WI38 (cell line): ENCODE data around the gene SLC34A3.
A peak's percentile ranks its signal among the peaks of the same experiment; 100 is the strongest.

Source experiments
- H3K4me3 ChIP-seq: 2 replicates; pipeline ENCODE4 v1.5.1; 2011; ENCODE audit warnings: low read depth, mild to moderate bottlenecking, control low read depth, low read length
- TF ChIP-seq, protein P1 (sequence below): IDR thresholded peaks from 2 replicates; pipeline ENCODE4 v1.5.1; 2012; ENCODE audit warnings: low read depth, mild to moderate bottlenecking, control low read depth, low read length

The SLC34A3 gene

DNA sequence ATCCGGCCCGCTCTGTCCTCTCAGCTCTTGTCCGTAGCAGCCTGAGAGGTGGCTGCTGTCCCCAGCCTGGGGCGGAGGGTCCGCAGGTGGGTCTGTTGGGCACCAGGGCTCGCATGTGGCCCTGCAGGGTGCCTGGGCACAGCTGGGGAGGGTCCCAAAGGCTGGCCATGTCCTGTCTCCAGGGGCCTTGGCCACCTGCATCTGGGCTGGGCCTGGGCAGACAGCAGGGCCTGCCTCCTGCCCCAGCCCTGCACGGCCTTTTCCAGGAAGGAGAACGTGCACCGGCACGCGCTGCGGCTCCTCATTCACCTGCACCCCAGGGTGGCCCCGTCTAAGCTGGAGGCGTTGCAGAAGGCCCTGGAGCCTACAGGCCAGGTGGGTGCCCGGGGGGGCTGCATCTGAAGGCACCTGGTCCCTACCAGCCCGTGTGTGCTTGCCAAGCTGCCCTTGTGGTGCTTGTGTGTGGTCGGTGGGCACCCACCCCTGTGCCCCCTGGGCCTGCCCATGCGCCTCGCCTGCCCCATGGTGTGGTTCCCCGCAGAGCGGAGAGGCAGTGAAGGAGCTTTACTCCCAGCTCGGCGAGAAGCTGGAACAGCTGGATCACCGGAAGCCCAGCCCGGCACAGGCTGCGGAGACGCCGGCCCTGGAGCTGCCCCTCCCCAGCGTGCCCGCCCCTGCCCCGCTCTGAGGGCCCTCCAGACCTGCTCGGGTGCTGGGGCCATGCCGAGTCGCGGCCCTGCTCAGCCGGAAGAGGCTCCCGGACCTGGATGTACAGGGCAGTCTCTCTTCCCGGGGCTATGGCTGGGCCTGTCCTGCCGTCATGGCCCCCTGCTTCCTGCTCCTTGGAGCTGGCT is 41.8 kb downstream of the SLC34A3 start:
- TF ChIP-seq, protein P1, sequence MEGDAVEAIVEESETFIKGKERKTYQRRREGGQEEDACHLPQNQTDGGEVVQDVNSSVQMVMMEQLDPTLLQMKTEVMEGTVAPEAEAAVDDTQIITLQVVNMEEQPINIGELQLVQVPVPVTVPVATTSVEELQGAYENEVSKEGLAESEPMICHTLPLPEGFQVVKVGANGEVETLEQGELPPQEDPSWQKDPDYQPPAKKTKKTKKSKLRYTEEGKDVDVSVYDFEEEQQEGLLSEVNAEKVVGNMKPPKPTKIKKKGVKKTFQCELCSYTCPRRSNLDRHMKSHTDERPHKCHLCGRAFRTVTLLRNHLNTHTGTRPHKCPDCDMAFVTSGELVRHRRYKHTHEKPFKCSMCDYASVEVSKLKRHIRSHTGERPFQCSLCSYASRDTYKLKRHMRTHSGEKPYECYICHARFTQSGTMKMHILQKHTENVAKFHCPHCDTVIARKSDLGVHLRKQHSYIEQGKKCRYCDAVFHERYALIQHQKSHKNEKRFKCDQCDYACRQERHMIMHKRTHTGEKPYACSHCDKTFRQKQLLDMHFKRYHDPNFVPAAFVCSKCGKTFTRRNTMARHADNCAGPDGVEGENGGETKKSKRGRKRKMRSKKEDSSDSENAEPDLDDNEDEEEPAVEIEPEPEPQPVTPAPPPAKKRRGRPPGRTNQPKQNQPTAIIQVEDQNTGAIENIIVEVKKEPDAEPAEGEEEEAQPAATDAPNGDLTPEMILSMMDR, result no peak
- no peak overlapping the region for H3K4me3 ChIP-seq

DNA sequence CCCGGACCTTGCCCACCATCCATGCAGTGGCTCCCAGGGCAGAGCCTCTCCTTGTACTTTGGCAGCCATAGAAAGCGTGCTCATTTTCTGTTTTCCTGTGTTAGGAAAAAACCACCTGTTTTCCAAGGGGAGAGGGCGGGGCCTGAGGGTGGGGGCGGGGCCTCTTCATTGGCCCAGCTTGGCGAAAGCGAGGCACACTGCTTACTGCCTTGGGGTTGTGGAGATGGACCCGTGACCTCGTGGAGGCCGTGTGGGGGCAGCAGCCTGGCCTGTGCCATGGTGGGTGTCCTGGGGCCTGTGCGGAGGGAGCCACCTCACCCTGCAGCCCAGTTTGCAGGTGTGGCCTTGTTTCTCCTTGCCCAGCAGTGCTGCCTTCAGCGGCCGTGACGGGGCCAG is 42.4 kb downstream of the SLC34A3 start:
- H3K4me3 ChIP-seq, result no peak overlapping the region
- TF ChIP-seq, protein P1, result no peak

DNA sequence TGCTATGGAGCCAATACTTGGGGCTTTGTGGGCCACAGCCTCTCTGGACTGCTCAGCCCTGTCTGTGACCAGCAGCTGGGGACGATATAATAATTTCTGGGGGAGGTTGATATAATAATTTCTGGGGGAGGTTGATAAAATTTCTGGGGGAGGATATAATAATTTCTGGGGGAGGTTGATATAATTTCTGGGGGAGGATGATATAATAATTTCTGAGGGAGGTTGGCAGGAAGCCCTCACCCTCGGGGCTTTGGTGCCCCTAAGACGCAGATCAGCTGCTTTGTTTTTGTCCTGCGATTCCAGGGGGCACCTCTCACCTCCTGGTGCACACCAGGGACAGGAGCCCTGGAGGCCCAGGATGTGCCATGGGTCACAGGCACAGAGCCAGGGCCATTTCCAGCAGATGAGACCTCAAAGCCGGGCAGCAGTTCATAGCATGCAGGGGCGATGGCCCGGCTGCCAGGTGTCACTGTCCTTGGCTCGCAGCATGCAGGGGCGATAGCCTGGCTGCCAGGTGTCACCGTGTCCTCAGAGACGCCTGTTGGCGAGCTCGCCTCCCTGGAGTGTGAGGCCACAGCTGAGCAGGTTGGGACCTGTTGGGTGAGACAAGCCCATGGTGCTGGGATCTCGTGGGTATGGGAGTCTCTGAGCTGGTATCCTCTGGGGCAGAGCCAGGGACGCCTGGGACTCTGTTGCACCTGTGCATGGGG is 43.1 kb downstream of the SLC34A3 start:
- TF ChIP-seq, protein P1, result no peak
- no peak overlapping the region for H3K4me3 ChIP-seq

DNA sequence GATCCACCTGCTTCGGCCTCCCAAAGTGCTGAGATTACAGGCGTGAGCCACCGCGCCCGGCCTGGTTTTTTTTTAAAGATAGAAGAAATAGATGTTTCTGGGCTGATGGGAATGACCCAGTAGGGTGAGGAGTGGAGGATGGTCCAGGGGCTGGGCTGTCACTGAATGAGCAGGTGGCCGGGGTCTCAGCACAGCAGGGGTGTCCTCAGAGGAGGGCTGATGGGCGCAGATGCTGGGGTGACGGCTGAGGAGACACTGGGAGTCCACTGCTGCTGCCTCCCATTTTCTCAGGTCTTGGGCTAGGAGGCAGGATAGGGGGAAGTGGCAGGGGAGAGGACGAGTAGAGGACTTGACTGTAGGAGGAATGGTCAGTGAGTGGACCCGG is 44.5 kb downstream of the SLC34A3 start:
- no peak overlapping the region for H3K4me3 ChIP-seq
- TF ChIP-seq, protein P1, result no peak

DNA sequence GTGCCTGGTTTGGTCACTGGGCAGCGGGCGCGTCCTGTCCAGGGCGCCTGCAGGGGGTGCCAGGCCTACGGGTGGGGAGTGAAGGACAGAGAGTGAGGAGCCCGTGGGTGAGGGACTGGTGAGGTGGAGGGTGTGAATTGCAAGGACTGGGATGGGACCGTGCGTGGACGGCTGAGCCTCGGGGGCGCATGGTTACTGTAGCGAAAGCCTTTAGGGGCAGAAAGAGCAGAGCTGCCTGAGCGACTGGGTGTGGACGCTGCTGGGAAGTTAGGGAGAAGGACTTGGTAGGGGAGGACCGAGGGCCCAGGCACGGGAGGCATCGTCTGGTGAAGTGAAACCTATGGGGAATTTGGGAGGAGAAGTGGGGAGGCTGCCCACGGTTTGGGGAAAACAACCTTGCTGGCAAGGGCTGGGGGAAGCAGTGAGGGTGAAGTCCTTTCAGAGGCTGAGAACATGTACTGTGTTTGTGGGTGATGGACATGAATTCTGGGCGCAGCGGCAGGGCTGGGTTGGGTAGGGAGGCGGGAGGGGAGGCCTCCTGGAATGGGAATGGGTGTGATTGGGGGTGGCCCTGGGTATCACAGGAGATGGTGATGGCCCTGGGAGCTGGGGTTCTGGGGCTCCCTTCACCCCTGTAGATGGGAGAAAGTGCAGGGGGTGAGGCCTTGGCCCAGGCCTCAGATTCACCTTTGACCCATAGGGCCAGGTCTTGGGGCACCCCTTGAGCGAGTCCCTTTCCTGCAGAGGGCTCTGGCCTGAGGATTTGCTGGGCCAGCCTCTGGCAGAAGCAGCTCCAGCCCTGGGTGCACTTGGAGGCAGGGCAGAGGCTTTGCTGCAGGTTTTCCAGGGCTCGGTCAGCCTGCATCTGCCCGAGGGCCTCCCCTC is 45.1 kb downstream of the SLC34A3 start:
- TF ChIP-seq, protein P1, result no peak
- H3K4me3 ChIP-seq, result no peak overlapping the region

DNA sequence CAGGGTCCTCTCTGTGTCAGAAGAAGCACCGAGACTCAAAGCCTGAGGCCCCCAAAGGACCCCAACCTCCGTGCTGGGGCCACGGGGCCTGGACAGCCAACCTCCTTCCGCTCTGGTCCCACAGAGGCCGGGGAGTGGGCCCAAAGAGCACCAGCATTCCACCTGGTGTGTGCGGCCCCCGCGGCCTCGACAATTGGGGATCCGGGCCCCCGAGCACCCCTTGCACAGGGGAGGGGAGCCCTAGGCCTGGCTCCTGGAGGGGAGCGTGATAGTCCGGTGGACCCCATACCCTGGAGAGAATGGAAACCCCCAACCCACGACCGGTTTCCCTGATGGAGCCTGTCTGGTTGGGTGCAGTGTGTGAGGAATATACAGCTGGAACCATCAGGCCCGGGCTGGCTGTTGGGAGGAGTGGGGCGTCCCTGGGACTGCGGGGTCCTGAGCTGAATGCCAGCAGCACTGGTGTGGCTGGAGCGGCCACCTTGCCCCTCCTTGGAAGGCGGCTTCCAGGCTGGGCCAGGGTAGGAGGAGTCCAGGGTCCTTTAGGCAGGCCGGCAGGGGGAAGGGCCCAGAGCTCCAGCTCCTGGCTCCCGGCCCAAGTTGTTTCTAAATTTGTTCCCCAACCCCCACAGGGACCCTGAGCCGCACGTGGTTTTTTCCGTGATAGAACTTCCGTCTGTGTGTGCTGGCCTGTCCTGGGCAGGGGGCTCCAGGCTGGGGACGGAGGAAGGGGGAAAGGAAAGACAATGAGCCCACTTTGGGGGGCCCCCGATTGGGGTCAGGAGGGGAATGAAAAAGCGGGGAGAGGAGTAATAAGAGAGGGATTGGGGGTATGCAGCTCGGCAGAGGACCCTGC is 46.0 kb downstream of the SLC34A3 start:
- TF ChIP-seq, protein P1, result no peak
- peak overlapping the region; percentile 73 for H3K4me3 ChIP-seq
